ENCODE measurements around the gene GRK7.
"Not testable (repeated sequence)": the region's sequence is repeated elsewhere in the genome, so short reads cannot be mapped to it uniquely, and the experiment has no call there.

Gene GRK7

DNA sequence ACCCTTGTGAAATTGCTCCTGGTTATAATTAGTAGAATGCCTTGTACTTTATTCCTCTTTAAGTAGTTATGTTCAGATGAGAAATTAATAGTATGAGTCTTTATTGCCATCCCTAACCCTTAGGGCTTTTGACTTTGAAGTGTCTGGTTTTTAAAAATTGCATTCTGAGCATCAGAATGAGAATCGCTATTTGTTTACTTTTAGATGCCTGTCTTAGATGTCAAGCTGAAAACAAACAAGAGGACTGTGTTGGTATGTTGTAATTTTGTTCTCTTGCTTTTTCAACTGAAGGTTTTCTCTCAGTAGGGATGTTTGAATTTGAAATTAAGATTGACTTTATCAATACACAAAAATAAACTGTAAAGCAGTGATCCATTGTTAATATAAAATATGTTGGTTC lies 19.9 kb upstream of the GRK7 start:
- no peak for DNase-seq (ENCODE audit: insufficient read length, low spot score)
- FAIRE-seq, result no peak
- TF ChIP-seq PAX5 (IDR thresholded peaks at IDR 0.05; ENCODE audit: insufficient read depth, low read length, severe bottlenecking) (no peak), SPI1 (IDR thresholded peaks at IDR 0.05; ENCODE audit: low read depth, low read length) (no peak), POLR2A (IDR thresholded peaks at IDR 0.05; ENCODE audit: low read depth, low read length) (no peak), POU2F2 (IDR thresholded peaks at IDR 0.05; ENCODE audit: low read depth, low read length) (no peak), POLR2AphosphoS5 (IDR thresholded peaks at IDR 0.05; ENCODE audit: low read depth, low read length) (no peak), TAF1 (IDR thresholded peaks at IDR 0.05; ENCODE audit: low read depth, low read length) (no peak)

DNA sequence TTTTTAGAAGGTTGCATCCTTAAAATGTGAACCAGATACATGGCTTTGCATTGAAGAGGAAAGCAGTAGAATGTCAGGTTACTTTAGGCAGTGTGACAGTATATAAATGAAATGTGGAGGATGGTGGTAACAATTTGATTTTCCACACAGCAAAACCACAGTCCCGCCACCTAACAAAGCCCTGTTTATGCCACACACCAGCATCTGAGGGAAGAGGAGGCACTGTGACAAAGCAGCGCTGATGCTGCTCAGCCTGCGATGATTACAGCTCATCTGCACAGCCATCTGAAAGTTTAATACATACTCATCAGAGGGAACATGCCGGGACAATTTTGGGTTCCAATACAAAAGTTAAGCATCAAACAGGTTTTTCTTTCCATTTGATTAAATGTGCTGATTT lies 16.2 kb upstream of the GRK7 start:
- no peak for DNase-seq (ENCODE audit: insufficient read length, low spot score)
- FAIRE-seq, result peak; percentile 67
- no peak for TF ChIP-seq POLR2A (IDR thresholded peaks at IDR 0.05; ENCODE audit: low read depth, low read length)
- TF ChIP-seq POU2F2 (IDR thresholded peaks at IDR 0.05; ENCODE audit: low read depth, low read length), result no peak
- TF ChIP-seq PAX5 (IDR thresholded peaks at IDR 0.05; ENCODE audit: insufficient read depth, low read length, severe bottlenecking), result no peak
- no peak for TF ChIP-seq SPI1 (IDR thresholded peaks at IDR 0.05; ENCODE audit: low read depth, low read length)
- TF ChIP-seq POLR2AphosphoS5 (IDR thresholded peaks at IDR 0.05; ENCODE audit: low read depth, low read length), result no peak
- TF ChIP-seq TAF1 (IDR thresholded peaks at IDR 0.05; ENCODE audit: low read depth, low read length), result no peak

DNA sequence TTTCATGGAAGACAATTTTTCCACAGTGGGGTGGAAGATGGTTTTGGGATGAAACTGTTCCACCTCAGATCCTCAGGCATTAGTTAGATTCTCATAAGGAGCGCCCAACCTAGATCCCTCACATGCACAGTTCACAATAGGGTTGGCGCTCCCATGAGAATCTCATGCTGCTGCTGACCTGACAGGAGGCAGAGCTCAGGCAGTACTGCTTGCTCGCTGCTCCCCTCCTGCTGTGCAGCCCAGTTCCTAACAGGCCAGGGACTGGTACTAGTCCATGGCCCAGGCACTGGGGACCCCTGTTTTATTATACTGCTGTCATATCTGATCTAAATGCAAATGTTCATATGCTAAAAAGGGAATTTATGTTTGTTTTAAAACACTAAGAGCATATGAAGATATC lies 9.8 kb upstream of the GRK7 start:
- DNase-seq (ENCODE audit: insufficient read length, low spot score) (no peak), FAIRE-seq (no peak)
- TF ChIP-seq POU2F2 (IDR thresholded peaks at IDR 0.05; ENCODE audit: low read depth, low read length), result no peak
- no peak for TF ChIP-seq TAF1 (IDR thresholded peaks at IDR 0.05; ENCODE audit: low read depth, low read length)
- no peak for TF ChIP-seq POLR2AphosphoS5 (IDR thresholded peaks at IDR 0.05; ENCODE audit: low read depth, low read length)
- TF ChIP-seq PAX5 (IDR thresholded peaks at IDR 0.05; ENCODE audit: insufficient read depth, low read length, severe bottlenecking), result no peak
- TF ChIP-seq POLR2A (IDR thresholded peaks at IDR 0.05; ENCODE audit: low read depth, low read length), result no peak
- no peak for TF ChIP-seq SPI1 (IDR thresholded peaks at IDR 0.05; ENCODE audit: low read depth, low read length)

DNA sequence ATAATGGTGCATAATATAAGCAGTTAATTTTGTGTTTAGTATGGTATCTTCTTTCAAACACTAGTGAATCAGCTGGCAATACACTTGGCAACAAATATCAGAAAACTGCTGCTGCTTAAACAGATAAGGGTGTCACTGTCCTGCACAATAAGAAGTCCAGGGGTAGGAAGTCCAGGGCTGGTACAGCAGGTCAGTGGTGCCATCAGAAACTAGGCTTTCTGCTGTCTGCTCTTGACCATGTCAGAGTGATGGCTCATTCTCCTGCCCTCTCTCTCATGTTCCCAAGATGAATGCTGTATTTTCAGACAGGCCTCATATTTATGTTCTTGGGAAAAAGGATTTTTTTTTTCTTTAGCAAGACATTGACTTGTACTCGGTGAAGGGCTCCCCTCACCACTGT lies 9.2 kb upstream of the GRK7 start:
- DNase-seq (ENCODE audit: insufficient read length, low spot score) (no peak), FAIRE-seq (no peak)
- TF ChIP-seq POLR2A (IDR thresholded peaks at IDR 0.05; ENCODE audit: low read depth, low read length), result no peak
- no peak for TF ChIP-seq TAF1 (IDR thresholded peaks at IDR 0.05; ENCODE audit: low read depth, low read length)
- no peak for TF ChIP-seq PAX5 (IDR thresholded peaks at IDR 0.05; ENCODE audit: insufficient read depth, low read length, severe bottlenecking)
- no peak for TF ChIP-seq POLR2AphosphoS5 (IDR thresholded peaks at IDR 0.05; ENCODE audit: low read depth, low read length)
- TF ChIP-seq POU2F2 (IDR thresholded peaks at IDR 0.05; ENCODE audit: low read depth, low read length), result no peak
- no peak for TF ChIP-seq SPI1 (IDR thresholded peaks at IDR 0.05; ENCODE audit: low read depth, low read length)

DNA sequence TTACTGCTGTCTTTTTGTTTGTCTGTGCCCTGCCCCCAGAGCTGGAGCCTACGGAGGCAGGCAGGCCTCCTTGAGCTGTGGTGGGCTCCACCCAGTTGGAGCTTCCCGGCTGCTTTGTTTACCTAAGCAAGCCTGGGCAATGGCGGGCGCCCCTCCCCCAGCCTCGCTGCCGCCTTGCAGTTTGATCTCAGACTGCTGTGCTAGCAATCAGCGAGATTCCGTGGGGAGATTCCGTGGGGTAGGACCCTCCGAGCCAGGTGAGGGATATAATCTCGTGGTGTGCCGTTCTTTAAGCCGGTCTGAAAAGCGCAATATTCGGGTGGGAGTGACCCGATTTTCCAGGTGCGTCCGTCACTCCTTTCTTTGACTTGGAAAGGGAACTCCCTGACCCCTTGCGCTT lies 656 bp upstream of the GRK7 start:
- not testable (repeated sequence) for FAIRE-seq; DNase-seq (ENCODE audit: insufficient read length, low spot score)

DNA sequence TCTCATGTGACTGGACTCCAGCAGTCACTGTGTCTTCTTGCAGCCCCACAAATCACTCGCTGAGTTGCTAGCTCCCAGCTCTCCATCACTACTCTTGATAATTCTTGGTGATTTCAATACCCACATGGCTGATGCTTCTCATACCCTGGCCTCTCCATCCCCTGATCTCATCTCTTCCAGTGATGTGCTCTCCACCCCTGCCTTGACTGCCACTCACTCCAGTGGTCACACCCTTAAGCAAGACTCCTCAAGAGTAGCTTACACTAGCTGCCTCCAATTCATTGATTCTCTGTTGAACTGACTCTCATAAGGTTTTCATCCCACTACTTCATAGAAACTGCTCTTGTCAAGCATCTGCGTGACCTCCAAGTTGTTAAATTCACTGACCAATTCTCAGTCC lies 837 bp downstream of the GRK7 start:
- DNase-seq (ENCODE audit: insufficient read length, low spot score) (no peak), FAIRE-seq (no peak)
- TF ChIP-seq POU2F2 (IDR thresholded peaks at IDR 0.05; ENCODE audit: low read depth, low read length), result no peak
- no peak for TF ChIP-seq TAF1 (IDR thresholded peaks at IDR 0.05; ENCODE audit: low read depth, low read length)
- TF ChIP-seq POLR2A (IDR thresholded peaks at IDR 0.05; ENCODE audit: low read depth, low read length), result no peak
- TF ChIP-seq PAX5 (IDR thresholded peaks at IDR 0.05; ENCODE audit: insufficient read depth, low read length, severe bottlenecking), result no peak
- no peak for TF ChIP-seq POLR2AphosphoS5 (IDR thresholded peaks at IDR 0.05; ENCODE audit: low read depth, low read length)
- no peak for TF ChIP-seq SPI1 (IDR thresholded peaks at IDR 0.05; ENCODE audit: low read depth, low read length)

DNA sequence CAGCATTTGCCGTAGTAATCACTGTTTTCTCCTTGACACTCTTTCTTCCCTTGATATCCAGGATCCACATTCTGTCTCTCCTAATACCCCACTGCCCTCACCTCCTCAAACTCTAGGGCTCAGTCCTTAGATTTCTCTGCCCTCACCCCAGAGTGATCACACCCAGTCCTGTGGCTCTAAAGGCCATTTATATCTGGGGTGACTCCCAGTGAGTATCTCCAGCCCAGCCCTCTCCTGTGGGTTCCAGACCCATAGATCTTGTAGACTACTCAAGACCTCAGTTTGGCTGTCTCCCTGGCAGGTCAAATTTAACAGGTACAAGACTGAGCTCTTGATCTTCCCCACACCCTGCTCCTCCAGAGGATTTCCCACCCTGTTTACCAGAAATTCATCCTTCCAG lies 1.3 kb downstream of the GRK7 start:
- no peak for FAIRE-seq
- no peak for DNase-seq (ENCODE audit: insufficient read length, low spot score)
- no peak for TF ChIP-seq SPI1 (IDR thresholded peaks at IDR 0.05; ENCODE audit: low read depth, low read length)
- TF ChIP-seq POU2F2 (IDR thresholded peaks at IDR 0.05; ENCODE audit: low read depth, low read length), result no peak
- TF ChIP-seq POLR2A (IDR thresholded peaks at IDR 0.05; ENCODE audit: low read depth, low read length), result no peak
- no peak for TF ChIP-seq PAX5 (IDR thresholded peaks at IDR 0.05; ENCODE audit: insufficient read depth, low read length, severe bottlenecking)
- no peak for TF ChIP-seq TAF1 (IDR thresholded peaks at IDR 0.05; ENCODE audit: low read depth, low read length)
- no peak for TF ChIP-seq POLR2AphosphoS5 (IDR thresholded peaks at IDR 0.05; ENCODE audit: low read depth, low read length)

DNA sequence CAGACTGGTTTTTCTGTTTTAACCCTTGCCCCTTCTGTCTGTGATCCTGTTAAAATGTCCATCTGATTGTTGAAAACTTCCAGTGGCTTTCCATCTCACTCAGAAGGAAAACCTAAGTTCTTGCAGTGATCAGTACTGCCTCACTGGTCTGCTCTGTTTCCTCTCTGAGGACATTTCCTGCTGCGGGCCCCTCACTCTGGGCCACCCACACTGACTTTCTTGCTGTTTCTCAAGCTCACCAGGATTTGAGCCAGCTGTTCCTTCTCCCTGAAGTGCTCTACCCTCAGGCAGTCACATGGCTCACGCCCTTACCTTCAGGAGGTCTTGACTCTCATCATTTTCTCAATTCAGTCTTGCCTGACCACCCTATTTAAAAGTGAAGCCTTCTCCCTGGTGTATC lies 1.8 kb downstream of the GRK7 start:
- FAIRE-seq, result no peak
- TF ChIP-seq POU2F2 (IDR thresholded peaks at IDR 0.05; ENCODE audit: low read depth, low read length) (no peak), SPI1 (IDR thresholded peaks at IDR 0.05; ENCODE audit: low read depth, low read length) (no peak), PAX5 (IDR thresholded peaks at IDR 0.05; ENCODE audit: insufficient read depth, low read length, severe bottlenecking) (no peak), TAF1 (IDR thresholded peaks at IDR 0.05; ENCODE audit: low read depth, low read length) (no peak), POLR2AphosphoS5 (IDR thresholded peaks at IDR 0.05; ENCODE audit: low read depth, low read length) (no peak), POLR2A (IDR thresholded peaks at IDR 0.05; ENCODE audit: low read depth, low read length) (no peak)

DNA sequence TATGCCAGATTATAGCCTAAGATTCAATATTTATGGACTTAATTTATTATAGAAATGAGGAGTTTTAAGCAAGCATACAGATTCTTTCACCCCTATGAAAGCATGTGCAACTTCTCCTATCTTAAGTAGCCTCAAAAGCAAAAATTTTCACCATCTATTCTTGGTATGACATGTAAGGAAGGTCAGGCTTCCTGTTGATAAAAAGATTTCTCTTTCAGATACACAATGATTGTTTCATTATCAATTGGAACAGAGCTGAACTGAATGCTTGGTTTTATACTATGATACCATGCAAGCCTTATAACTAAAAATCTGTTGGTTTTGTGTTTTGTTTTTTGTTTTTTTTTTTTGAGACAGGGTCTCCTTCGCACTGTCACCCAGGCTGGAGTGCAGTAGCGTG lies 3.9 kb downstream of the GRK7 start:
- TF ChIP-seq POLR2A (IDR thresholded peaks at IDR 0.05; ENCODE audit: low read depth, low read length) (no peak), SPI1 (IDR thresholded peaks at IDR 0.05; ENCODE audit: low read depth, low read length) (no peak), POU2F2 (IDR thresholded peaks at IDR 0.05; ENCODE audit: low read depth, low read length) (no peak), POLR2AphosphoS5 (IDR thresholded peaks at IDR 0.05; ENCODE audit: low read depth, low read length) (no peak), PAX5 (IDR thresholded peaks at IDR 0.05; ENCODE audit: insufficient read depth, low read length, severe bottlenecking) (no peak), TAF1 (IDR thresholded peaks at IDR 0.05; ENCODE audit: low read depth, low read length) (no peak)

More for the DNA sequence above, 1.8 kb downstream of the GRK7 start:
- DNase-seq (ENCODE audit: insufficient read length, low spot score), result no peak

DNA sequence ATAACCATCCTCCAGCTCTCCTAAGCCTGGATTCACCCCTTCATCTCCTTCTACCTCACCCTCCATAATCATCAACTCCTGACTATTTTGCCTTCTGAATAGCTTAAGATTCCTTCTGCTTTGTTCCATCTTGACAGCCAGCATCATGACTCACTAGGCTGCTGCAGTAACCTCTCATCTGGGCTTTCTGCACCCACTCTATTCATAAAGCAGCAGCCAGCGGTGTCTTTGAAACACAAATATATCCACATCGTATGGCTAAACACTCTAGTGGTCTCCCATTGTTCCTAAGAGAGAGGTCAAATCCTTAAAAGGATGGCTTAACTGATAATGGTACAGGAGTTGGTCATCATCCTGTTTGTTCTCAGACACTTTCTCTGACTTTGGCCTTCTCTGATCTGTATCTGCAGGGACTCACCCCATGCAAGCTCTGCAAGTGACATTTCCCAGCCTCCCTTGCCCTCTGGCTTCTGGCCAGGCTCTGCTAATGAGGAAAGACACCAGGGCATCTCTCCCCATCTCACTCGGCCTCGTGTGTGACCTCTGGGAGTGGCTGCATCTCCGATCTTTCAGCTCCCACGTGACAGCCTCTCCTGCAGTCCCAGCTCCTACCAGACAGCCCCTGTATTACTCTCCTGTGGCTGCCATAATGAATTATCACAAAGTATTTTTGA lies 6.2 kb downstream of the GRK7 start:
- TF ChIP-seq POLR2A (IDR thresholded peaks at IDR 0.05; ENCODE audit: low read depth, low read length), result no peak
- TF ChIP-seq SPI1 (IDR thresholded peaks at IDR 0.05; ENCODE audit: low read depth, low read length), result no peak
- no peak for TF ChIP-seq TAF1 (IDR thresholded peaks at IDR 0.05; ENCODE audit: low read depth, low read length)
- TF ChIP-seq POLR2AphosphoS5 (IDR thresholded peaks at IDR 0.05; ENCODE audit: low read depth, low read length), result no peak
- no peak for TF ChIP-seq POU2F2 (IDR thresholded peaks at IDR 0.05; ENCODE audit: low read depth, low read length)
- TF ChIP-seq PAX5 (IDR thresholded peaks at IDR 0.05; ENCODE audit: insufficient read depth, low read length, severe bottlenecking), result no peak
- no peak for FAIRE-seq

More for the DNA sequence above, 3.9 kb downstream of the GRK7 start:
- FAIRE-seq (no peak), DNase-seq (ENCODE audit: insufficient read length, low spot score) (no peak)

More for the DNA sequence above, 6.2 kb downstream of the GRK7 start:
- DNase-seq (ENCODE audit: insufficient read length, low spot score), result no peak
